SU-DHL-6 (cell line): Measurements from ENCODE around the gene CACNA1B.

ENCODE experiments used
- H2AFZ ChIP-seq: fragments of 200-600 bp; sonication (generic); 2 replicates; pipeline ENCODE4 v1.6.1; 2014; ENCODE audit warnings: low read depth, mild to moderate bottlenecking, moderate library complexity, mixed read lengths, antibody characterized with exemption, low read length; ENCODE audit not compliant: severe bottlenecking
- H3F3A ChIP-seq: fragments of 200-600 bp; shearing (Covaris generic); 2 replicates; pipeline ENCODE4 v1.6.0; 2016; ENCODE audit warnings: antibody characterized with exemption, mild to moderate bottlenecking; ENCODE audit not compliant: insufficient read depth
- H3K27ac ChIP-seq: fragments of 200-600 bp; sonication (generic); 2 replicates; pipeline ENCODE4 v1.5.1; 2016; ENCODE audit warnings: low read depth, mild to moderate bottlenecking, low read length, moderate library complexity, mixed read lengths
- H3K27me3 ChIP-seq: fragments of 200-600 bp; sonication (generic), shearing (Covaris generic); 2 replicates; pipeline ENCODE4 v1.6.0; 2014; ENCODE audit warnings: mild to moderate bottlenecking, low read length
- H3K36me3 ChIP-seq: fragments of 200-600 bp; sonication (generic); 2 replicates; pipeline ENCODE4 v1.6.1; 2014; ENCODE audit warnings: mild to moderate bottlenecking, low read length, mixed read lengths
- H3K4me2 ChIP-seq: fragments of 300-600, 200-600 bp; shearing (Covaris generic), sonication (generic); 2 replicates; pipeline ENCODE4 v1.6.0; 2014; ENCODE audit warnings: low read length, low read depth, mild to moderate bottlenecking; ENCODE audit not compliant: poor library complexity, severe bottlenecking
- H3K4me3 ChIP-seq: fragments of 200-600 bp; sonication (generic); 2 replicates; pipeline ENCODE4 v1.5.1; 2014; ENCODE audit warnings: antibody characterized with exemption, low read length, mild to moderate bottlenecking, mixed read lengths; ENCODE audit not compliant: insufficient read depth, poor library complexity, severe bottlenecking
- H3K79me2 ChIP-seq: fragments of 200-600 bp; sonication (generic); 2 replicates; pipeline ENCODE4 v1.6.1; 2014; ENCODE audit warnings: mild to moderate bottlenecking, low read length, moderate library complexity; ENCODE audit not compliant: insufficient read depth
- H3K9ac ChIP-seq: fragments of 200-600 bp; sonication (generic); 2 replicates; pipeline ENCODE4 v1.7.0; 2014; ENCODE audit warnings: mild to moderate bottlenecking, low read length
- H3K9me2 ChIP-seq: fragments of 200-600 bp; sonication (generic); replicated peaks from 2 replicates; pipeline ENCODE4 v1.6.1; 2014; ENCODE audit warnings: low read length; ENCODE audit not compliant: insufficient read depth
- H3K9me3 ChIP-seq: fragments of 200-600 bp; sonication (generic); 2 replicates; pipeline ENCODE4 v1.6.1; 2014; ENCODE audit warnings: low read length, mixed read lengths; ENCODE audit not compliant: insufficient read depth
- H4K20me1 ChIP-seq: fragments of 200-600 bp; sonication (generic); 2 replicates; pipeline ENCODE4 v1.6.1; 2014; ENCODE audit warnings: low read depth, mild to moderate bottlenecking, antibody characterized with exemption, low read length, moderate library complexity, mixed read lengths
- EZH2phosphoT487 ChIP-seq: fragments of 200-600 bp; sonication (generic), shearing (Covaris generic); conservative IDR thresholded peaks from 2 replicates; pipeline ENCODE4 v1.6.1; 2018; ENCODE audit warnings: mild to moderate bottlenecking, antibody characterized with exemption, low read length, moderate library complexity, mixed read lengths
- TF ChIP-seq, protein P1 (sequence below): fragments of 200-600 bp; sonication (generic); IDR thresholded peaks from one replicate; pipeline ENCODE4 v1.5.1; 2017; ENCODE audit warnings: antibody characterized with exemption, mild to moderate bottlenecking, low read length, moderate library complexity; ENCODE audit not compliant: insufficient read depth, poor library complexity, severe bottlenecking

CACNA1B gene

GRCh38 chr9:138101444-138102234 is 224.1 kb downstream of the CACNA1B start:
- TF ChIP-seq, protein P1, sequence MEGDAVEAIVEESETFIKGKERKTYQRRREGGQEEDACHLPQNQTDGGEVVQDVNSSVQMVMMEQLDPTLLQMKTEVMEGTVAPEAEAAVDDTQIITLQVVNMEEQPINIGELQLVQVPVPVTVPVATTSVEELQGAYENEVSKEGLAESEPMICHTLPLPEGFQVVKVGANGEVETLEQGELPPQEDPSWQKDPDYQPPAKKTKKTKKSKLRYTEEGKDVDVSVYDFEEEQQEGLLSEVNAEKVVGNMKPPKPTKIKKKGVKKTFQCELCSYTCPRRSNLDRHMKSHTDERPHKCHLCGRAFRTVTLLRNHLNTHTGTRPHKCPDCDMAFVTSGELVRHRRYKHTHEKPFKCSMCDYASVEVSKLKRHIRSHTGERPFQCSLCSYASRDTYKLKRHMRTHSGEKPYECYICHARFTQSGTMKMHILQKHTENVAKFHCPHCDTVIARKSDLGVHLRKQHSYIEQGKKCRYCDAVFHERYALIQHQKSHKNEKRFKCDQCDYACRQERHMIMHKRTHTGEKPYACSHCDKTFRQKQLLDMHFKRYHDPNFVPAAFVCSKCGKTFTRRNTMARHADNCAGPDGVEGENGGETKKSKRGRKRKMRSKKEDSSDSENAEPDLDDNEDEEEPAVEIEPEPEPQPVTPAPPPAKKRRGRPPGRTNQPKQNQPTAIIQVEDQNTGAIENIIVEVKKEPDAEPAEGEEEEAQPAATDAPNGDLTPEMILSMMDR: no peak
- TF ChIP-seq EZH2phosphoT487: no peak
- H3K9me3 ChIP-seq: no peaks in the 10 kb centered on the region
- no peak overlapping the region for H3K9ac ChIP-seq

DNA sequence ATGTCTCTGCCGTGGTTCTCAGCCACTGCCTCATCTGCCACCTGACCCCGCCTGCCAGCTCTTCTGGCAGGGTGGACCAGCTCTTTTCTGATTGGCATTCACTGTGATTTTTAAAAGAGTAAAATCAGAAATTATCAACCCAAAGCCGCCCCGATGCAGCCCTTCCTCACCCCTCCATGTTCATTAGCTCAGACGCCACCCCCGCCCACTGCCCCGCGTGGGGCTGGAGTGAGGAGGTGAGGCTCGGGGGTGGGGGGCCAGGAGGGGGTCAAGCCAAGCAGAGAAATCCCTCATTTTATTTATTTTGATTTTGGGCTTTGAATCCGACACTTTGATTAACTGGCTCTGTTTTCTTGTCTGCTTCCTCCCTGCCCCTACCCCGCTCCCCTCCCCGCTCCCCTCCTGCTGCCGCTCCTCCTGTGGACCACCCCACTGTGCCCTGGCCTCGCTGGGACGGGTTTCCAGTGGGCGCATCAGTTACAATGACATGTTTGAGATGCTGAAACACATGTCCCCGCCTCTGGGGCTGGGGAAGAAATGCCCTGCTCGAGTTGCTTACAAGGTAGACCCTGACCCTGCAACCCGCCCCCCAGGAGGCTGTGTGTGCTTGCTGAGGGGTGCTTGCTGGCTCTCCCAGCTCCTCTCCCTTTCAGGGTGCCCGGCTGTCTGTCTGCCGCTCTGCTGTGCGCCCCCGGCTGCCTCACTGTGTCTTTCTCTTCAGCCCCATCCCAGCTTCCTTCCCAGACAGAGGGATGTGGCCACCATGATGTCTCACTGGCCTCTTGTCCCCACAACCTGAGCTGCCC is 224.9 kb downstream of the CACNA1B start:
- H3K79me2 ChIP-seq: no peaks in the 10 kb centered on the region
- H4K20me1 ChIP-seq: no peaks in the 10 kb centered on the region
- no peak overlapping the region for H3K4me2 ChIP-seq
- H3F3A ChIP-seq: no peaks in the 10 kb centered on the region
- no peak overlapping the region for H3K4me3 ChIP-seq
- H3K9me3 ChIP-seq: no peaks in the 10 kb centered on the region
- H3K9me2 ChIP-seq: no peaks in the 10 kb centered on the region
- TF ChIP-seq, protein P1: no peak
- no peak for TF ChIP-seq EZH2phosphoT487
- no peaks in the 10 kb centered on the region for H3K36me3 ChIP-seq
- H3K27ac ChIP-seq: no peak overlapping the region
- no peak overlapping the region for H2AFZ ChIP-seq
- H3K27me3 ChIP-seq: no peaks in the 10 kb centered on the region
- H3K9ac ChIP-seq: no peak overlapping the region

More at GRCh38 chr9:138101444-138102234, 224.1 kb downstream of the CACNA1B start:
- no peaks in the 10 kb centered on the region for H4K20me1 ChIP-seq
- no peaks in the 10 kb centered on the region for H3K79me2 ChIP-seq
- no peaks in the 10 kb centered on the region for H3K9me2 ChIP-seq
- no peaks in the 10 kb centered on the region for H3K36me3 ChIP-seq
- no peak overlapping the region for H3K4me3 ChIP-seq
- no peaks in the 10 kb centered on the region for H3K27me3 ChIP-seq
- H3F3A ChIP-seq: no peaks in the 10 kb centered on the region
- H3K27ac ChIP-seq: no peak overlapping the region
- no peak overlapping the region for H3K4me2 ChIP-seq
- no peak overlapping the region for H2AFZ ChIP-seq

DNA sequence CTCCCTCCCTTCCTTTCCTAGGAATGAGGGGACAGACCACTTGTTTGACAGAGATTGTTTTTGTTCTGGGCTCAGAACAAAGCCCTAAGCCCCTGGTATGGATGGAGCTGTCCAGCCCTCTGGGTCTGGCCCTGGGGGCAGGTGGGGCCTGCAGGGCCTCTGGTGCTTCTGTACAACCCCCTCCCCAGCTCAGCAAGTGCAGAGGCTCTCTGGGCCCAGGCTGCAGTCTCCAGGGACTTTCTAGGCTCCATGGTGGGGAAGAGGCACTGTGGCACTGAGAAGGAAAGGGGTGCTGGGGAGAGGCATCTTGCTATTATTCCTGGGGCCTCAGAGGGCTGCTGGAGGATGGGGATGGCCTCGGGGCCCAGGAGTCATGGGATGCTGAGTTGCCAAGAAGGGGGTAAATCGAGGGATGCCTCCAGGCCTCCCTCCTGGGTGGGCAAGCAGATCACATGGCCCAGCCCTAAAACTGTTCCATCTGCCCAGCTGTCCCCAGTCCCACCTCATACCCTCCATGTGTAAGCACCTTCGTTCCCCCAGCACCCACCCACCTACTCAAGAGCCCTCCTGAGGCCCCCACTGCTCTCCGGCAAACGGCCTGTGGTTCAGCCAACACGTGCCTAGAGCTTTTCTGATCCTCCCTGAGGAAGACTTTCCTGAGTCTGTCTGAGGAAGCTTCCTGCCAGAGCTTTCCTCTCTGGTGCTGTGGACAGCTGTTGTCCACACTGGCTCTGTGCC is 225.7 kb downstream of the CACNA1B start:
- Histone ChIP-seq H3K79me2 (no peaks in the 10 kb centered on the region), H3K27ac (no peak overlapping the region), H3K9ac (no peak overlapping the region), H3K27me3 (no peaks in the 10 kb centered on the region), H3K4me3 (no peak overlapping the region), H3K9me3 (no peaks in the 10 kb centered on the region), H3K36me3 (no peaks in the 10 kb centered on the region), H3F3A (no peaks in the 10 kb centered on the region), H4K20me1 (no peaks in the 10 kb centered on the region), H3K9me2 (no peaks in the 10 kb centered on the region), H2AFZ (no peak overlapping the region), H3K4me2 (no peak overlapping the region)
- TF ChIP-seq EZH2phosphoT487: no peak
- TF ChIP-seq, protein P1: no peak
